Body of pancreas (tissue), 4 donors: ENCODE results near the gene SLC9A9. TPM values are rescaled to one million over a fixed set of nuclear protein-coding genes. Genes with fewer than 3 reads are reported as not detected.
A peak's percentile ranks its signal among the peaks of the same experiment; 100 is the strongest.

Experiments used
- ATAC-seq: fragments of 150-250 bp; one replicate; pipeline ENCODE4 v1.9.1; 2016
- DNase-seq, 4 donors: peaks; one replicate each; pipeline ENCODE4 v3.0.0-alpha.2; 2019
- H3K27ac ChIP-seq, 4 donors: fragments of 200-600 bp; sonication (generic); 1 replicate in 3 of 4; 2 replicates in 1 of 4; pipeline versions ENCODE4 v1.5.1 to v1.6.1; 2016 to 2019; ENCODE audit warnings: mild to moderate bottlenecking in 1 of 4, mixed read lengths in 1 of 4, moderate library complexity in 1 of 4
- H3K27me3 ChIP-seq, 2 donors: fragments of 200-600 bp; sonication (generic); one replicate each; pipeline ENCODE4 v1.6.0; 2016; ENCODE audit warnings: mild to moderate bottlenecking in 1 of 2
- H3K36me3 ChIP-seq, 2 donors: fragments of 200-600 bp; sonication (generic); replicated peaks in 1 of 2; 2 replicates each; pipeline ENCODE4 v1.5.1; 2016; ENCODE audit warnings: low read depth in 2 of 2; ENCODE audit not compliant: insufficient read depth in 1 of 2
- H3K4me1 ChIP-seq: fragments of 200-600 bp; sonication (generic); one replicate; pipeline ENCODE4 v1.6.0; 2016
- H3K4me3 ChIP-seq, 2 donors: fragments of 200-600 bp; sonication (generic); 1 replicate in 1 of 2; 2 replicates in 1 of 2; pipeline ENCODE4 v1.5.1; 2016 to 2019
- H3K9me3 ChIP-seq, 3 donors: fragments of 200-600 bp; sonication (generic); 1 replicate in 2 of 3; 2 replicates in 1 of 3; pipeline ENCODE4 v1.5.1; 2016
- CTCF ChIP-seq, 7 experiments: fragments of 450-650 bp in 4 of 7; fragments of 200-600 bp in 3 of 7; sonication (generic) in 3 of 7; IDR thresholded peaks; one replicate each; pipeline ENCODE4 v1.5.1; 2016 to 2019; ENCODE audit warnings: antibody characterized with exemption in 7 of 7
- POLR2A ChIP-seq, 3 donors: fragments of 450-650 bp; IDR thresholded peaks; one replicate each; pipeline ENCODE4 v1.6.1; 2016; ENCODE audit warnings: antibody characterized with exemption in 3 of 3, mild to moderate bottlenecking in 2 of 3
- WGBS, 2 donors: methylation state at CpG; one replicate each; pipeline ENCODE4 v1.1.5; 2017; 5-methylcytosine and 5-hydroxymethylcytosine counted together
- intact Hi-C: fragments of 100-400 bp; cut with DNase I; formaldehyde crosslinking; loops from one replicate; pipeline ENCODE4 v1.15.1; 2023
- total RNA-seq, 2 donors: library from RNA; depleted of rRNA; stranded (reverse); fragments of >200 nt; gene quantifications; one replicate each; pipeline ENCODE4 v1.1.0, GENCODE V29; 2016

SLC9A9 gene
- total RNA-seq, 2 donors from 2014 or later, result 1.6 to 2.3 TPM

DNA sequence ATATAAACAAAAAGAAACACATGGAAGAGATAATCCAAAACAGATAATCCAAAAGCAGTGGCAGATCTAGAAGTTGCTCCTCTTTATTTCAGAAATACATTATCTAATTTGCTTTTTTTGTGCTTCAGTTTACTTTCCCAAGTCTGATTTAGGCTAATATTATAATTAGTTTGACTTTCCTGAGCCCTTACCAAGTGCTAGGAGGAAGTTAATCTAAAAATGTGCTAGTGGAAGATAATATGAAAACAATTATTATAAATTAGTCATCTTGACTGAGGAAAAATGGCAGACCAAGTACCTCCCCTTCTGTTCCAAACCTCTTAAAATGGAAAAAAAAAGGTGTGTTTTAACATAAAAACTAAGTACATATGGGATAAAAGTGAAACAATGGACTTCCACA, 17.5 kb downstream of the SLC9A9 start:
- intact Hi-C loops, result no loop called here
- H3K4me1 ChIP-seq, result no peaks in the 10 kb centered on the region
- H3K9me3 ChIP-seq, result no peaks in the 10 kb centered on the region
- DNase-seq (no peak), ATAC-seq (no peak)
- H3K27ac ChIP-seq, result no peak overlapping the region
- H3K4me3 ChIP-seq, result no peak overlapping the region
- no peaks in the 10 kb centered on the region for H3K27me3 ChIP-seq
- TF ChIP-seq CTCF (IDR thresholded peaks at IDR 0.05) (no peak), POLR2A (IDR thresholded peaks at IDR 0.05) (no peak)
- no peaks in the 10 kb centered on the region for H3K36me3 ChIP-seq

- Histone ChIP-seq H3K27me3 (no peaks in the 10 kb centered on the region), H3K4me1 (no peaks in the 10 kb centered on the region), H3K4me3 (no peak overlapping the region), H3K9me3 (no peaks in the 10 kb centered on the region), H3K36me3 (no peaks in the 10 kb centered on the region), H3K27ac (no peak overlapping the region)
- WGBS, 2 donors, result 17 to 21% methylated on average over 2 of the region's 2 CpGs
- no peak for DNase-seq
- TF ChIP-seq CTCF (IDR thresholded peaks at IDR 0.05), result no peak
- TF ChIP-seq POLR2A (IDR thresholded peaks at IDR 0.05), result no peak
- ATAC-seq, result no peak
- intact Hi-C loops, result no loop called here
These were observed 18.2 kb downstream of the SLC9A9 start for GRCh38 chr3:143830063-143830462.

DNA sequence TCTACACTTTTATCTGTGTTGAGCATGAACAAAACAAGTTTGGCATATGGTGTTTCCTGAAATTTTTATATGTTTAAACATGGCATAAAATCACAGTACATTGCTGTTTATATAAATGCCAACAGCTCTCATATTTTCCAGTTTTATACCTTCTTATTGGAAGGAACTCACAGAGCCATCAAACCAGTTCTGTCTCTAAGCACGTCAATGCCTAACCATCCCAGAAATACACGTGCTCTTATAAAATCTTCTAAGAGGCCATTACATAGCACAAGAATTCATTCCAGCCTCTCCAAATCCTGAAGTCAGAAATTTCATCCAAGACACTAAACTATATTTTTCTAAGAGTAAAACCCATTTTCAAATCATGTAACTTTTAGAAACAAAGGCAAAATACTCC, 20.8 kb downstream of the SLC9A9 start:
- Histone ChIP-seq H3K27ac (no peak overlapping the region), H3K9me3 (no peaks in the 10 kb centered on the region), H3K4me3 (no peak overlapping the region), H3K36me3 (no peaks in the 10 kb centered on the region), H3K27me3 (no peaks in the 10 kb centered on the region), H3K4me1 (no peaks in the 10 kb centered on the region)
- DNase-seq (no peak), ATAC-seq (no peak)
- no peak for TF ChIP-seq CTCF (IDR thresholded peaks at IDR 0.05)
- no peak for TF ChIP-seq POLR2A (IDR thresholded peaks at IDR 0.05)
- intact Hi-C loops, result no loop called here
- 69 to 84% methylated on average over 2 of the region's 2 CpGs for WGBS, 2 donors

GRCh38 chr3:143826296-143826695, 22.0 kb downstream of the SLC9A9 start:
- H3K36me3 ChIP-seq, result no peaks in the 10 kb centered on the region
- intact Hi-C loops, result no loop called here
- no peak for ATAC-seq
- no peak overlapping the region for H3K4me3 ChIP-seq
- H3K4me1 ChIP-seq, result no peaks in the 10 kb centered on the region
- no peak for TF ChIP-seq CTCF (IDR thresholded peaks at IDR 0.05)
- TF ChIP-seq POLR2A (IDR thresholded peaks at IDR 0.05), result no peak
- no peaks in the 10 kb centered on the region for H3K9me3 ChIP-seq
- no peak overlapping the region for H3K27ac ChIP-seq
- DNase-seq, result no peak
- WGBS, 2 donors, result 39 to 53% methylated on average over 1 of the region's 1 CpG
- H3K27me3 ChIP-seq, result no peaks in the 10 kb centered on the region

DNA sequence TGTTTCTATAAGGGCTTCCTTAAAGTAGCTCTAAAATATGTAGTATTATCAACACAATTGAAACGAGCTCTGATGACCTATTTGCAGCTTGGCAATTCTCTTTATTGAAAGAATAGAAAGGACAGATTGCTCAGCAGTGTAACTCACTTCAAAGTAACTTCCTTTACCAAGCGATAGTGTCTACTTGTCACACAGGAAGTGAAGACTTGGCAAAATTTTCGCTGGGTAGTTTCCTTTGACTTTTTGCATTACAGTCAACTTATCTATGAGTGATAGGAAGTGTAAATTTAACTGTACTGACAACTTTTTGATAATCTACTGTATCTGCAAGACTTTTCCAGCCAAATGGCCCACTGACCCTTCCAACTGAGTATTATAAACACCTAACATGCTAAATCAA, 22.8 kb downstream of the SLC9A9 start:
- intact Hi-C loops, result no loop called here
- Histone ChIP-seq H3K36me3 (no peaks in the 10 kb centered on the region), H3K4me3 (no peak overlapping the region), H3K27me3 (no peaks in the 10 kb centered on the region), H3K9me3 (no peaks in the 10 kb centered on the region), H3K27ac (peak overlapping the region in 1 of 4 donors; percentile 18), H3K4me1 (no peaks in the 10 kb centered on the region)
- ATAC-seq, result no peak
- no peak for DNase-seq
- WGBS, 2 donors, result 12 to 28% methylated on average over 3 of the region's 3 CpGs
- no peak for TF ChIP-seq POLR2A (IDR thresholded peaks at IDR 0.05)
- no peak for TF ChIP-seq CTCF (IDR thresholded peaks at IDR 0.05)
